HS-27A (cell line): ENCODE results near the gene MGAT5.

ENCODE experiments used
- DNase-seq: peaks from one replicate; pipeline ENCODE4 v3.0.0-alpha.2; 2012; ENCODE audit warnings: low read depth, missing footprints

Gene MGAT5

GRCh38 chr2:134256956-134257355, 3.1 kb downstream of the MGAT5 start:
- no peak for DNase-seq

- DNase-seq, result no peak
These were observed 3.6 kb downstream of the MGAT5 start for GRCh38 chr2:134257509-134257908.

- no peak for DNase-seq
These were observed 4.3 kb downstream of the MGAT5 start for GRCh38 chr2:134257965-134258683.

- DNase-seq, result no peak
These were observed 5.0 kb downstream of the MGAT5 start for GRCh38 chr2:134258684-134259388.

- DNase-seq, result no peak
These were observed 5.7 kb downstream of the MGAT5 start for GRCh38 chr2:134259571-134259970.

- DNase-seq, result no peak
These were observed 6.1 kb downstream of the MGAT5 start for GRCh38 chr2:134259994-134260393.

GRCh38 chr2:134260713-134261112, 6.8 kb downstream of the MGAT5 start:
- peak; percentile 22 for DNase-seq

- no peak for DNase-seq
These were observed 7.7 kb downstream of the MGAT5 start for GRCh38 chr2:134261398-134262131.

GRCh38 chr2:134262684-134263083, 8.8 kb downstream of the MGAT5 start:
- no peak for DNase-seq

- no peak for DNase-seq
These were observed 14.4 kb downstream of the MGAT5 start for GRCh38 chr2:134268265-134268664.

GRCh38 chr2:134269230-134269629, 15.4 kb downstream of the MGAT5 start:
- DNase-seq, result no peak

GRCh38 chr2:134269972-134270735, 16.3 kb downstream of the MGAT5 start:
- DNase-seq, result no peak

GRCh38 chr2:134271758-134272157, 17.9 kb downstream of the MGAT5 start:
- DNase-seq, result no peak

- DNase-seq, result no peak
These were observed 18.9 kb downstream of the MGAT5 start for GRCh38 chr2:134272806-134273205.

GRCh38 chr2:134273256-134273983, 19.5 kb downstream of the MGAT5 start:
- no peak for DNase-seq

GRCh38 chr2:134274121-134274520, 20.2 kb downstream of the MGAT5 start:
- DNase-seq, result no peak

- no peak for DNase-seq
These were observed 21.4 kb downstream of the MGAT5 start for GRCh38 chr2:134275058-134275862.

GRCh38 chr2:134276381-134277172, 22.7 kb downstream of the MGAT5 start:
- no peak for DNase-seq

- DNase-seq, result no peak
These were observed 23.4 kb downstream of the MGAT5 start for GRCh38 chr2:134277223-134277622.

GRCh38 chr2:134278553-134278952, 24.7 kb downstream of the MGAT5 start:
- DNase-seq, result no peak
